Panc1 (cell line): ENCODE results near the gene ZNF407.

ENCODE experiments used
- CTCF ChIP-seq: fragments of 450-650 bp; IDR thresholded peaks from 2 replicates; pipeline ENCODE4 v1.5.1; 2017; ENCODE audit warnings: mild to moderate bottlenecking
- POLR2AphosphoS5 ChIP-seq: IDR thresholded peaks from 2 replicates; pipeline ENCODE4 v1.6.1; 2012; ENCODE audit warnings: mild to moderate bottlenecking, low read depth, low read length, moderate library complexity
- SIN3A ChIP-seq: IDR thresholded peaks from 2 replicates; pipeline ENCODE4 v1.6.1; 2012; ENCODE audit warnings: low read depth, mild to moderate bottlenecking, low read length, moderate library complexity, borderline replicate concordance; ENCODE audit not compliant: insufficient read depth

GRCh38 chr18:75063615-75064512, 466.2 kb downstream of the ZNF407 start:
- TF ChIP-seq SIN3A (no peak), CTCF (no peak), POLR2AphosphoS5 (no peak)
